Measurements from ENCODE around the gene TIAM2. TPM values are rescaled to one million over a fixed set of nuclear protein-coding genes. Genes with fewer than 3 reads are reported as not detected.

TIAM2 gene
- total RNA-seq, 6 donors from 2014 or later, result 5.6 to 25.1 (median 7.7) TPM

- no peaks in the 10 kb centered on the region for H3K27me3 ChIP-seq
- no peaks in the 10 kb centered on the region for H3K4me1 ChIP-seq
- no peak overlapping the region for H3K4me3 ChIP-seq
- ATAC-seq (ENCODE audit: low FRiP score in 2 of 2), result no peak
- H3K27ac ChIP-seq, result no peak overlapping the region
- no peaks in the 10 kb centered on the region for H3K9me3 ChIP-seq
- DNase-seq, result no peak
- H3K36me3 ChIP-seq, result no peaks in the 10 kb centered on the region
- no peak for TF ChIP-seq CTCF (IDR thresholded peaks at IDR 0.05)
- no peak for TF ChIP-seq EP300 (IDR thresholded peaks at IDR 0.05)
- TF ChIP-seq POLR2AphosphoS5 (IDR thresholded peaks at IDR 0.05), result no peak
- TF ChIP-seq POLR2A (IDR thresholded peaks at IDR 0.05), result no peak
- WGBS, 2 donors, result 89 to 96% methylated on average over 4 of the region's 4 CpGs
Measured at GRCh38 chr6:155089746-155090145, 94.6 kb downstream of the TIAM2 start.

GRCh38 chr6:155090166-155090565 is 95.1 kb downstream of the TIAM2 start:
- no peaks in the 10 kb centered on the region for H3K36me3 ChIP-seq
- no peaks in the 10 kb centered on the region for H3K27me3 ChIP-seq
- no peak for DNase-seq
- no peaks in the 10 kb centered on the region for H3K4me1 ChIP-seq
- H3K27ac ChIP-seq, result no peak overlapping the region
- ATAC-seq (ENCODE audit: low FRiP score in 2 of 2), result no peak
- no peaks in the 10 kb centered on the region for H3K9me3 ChIP-seq
- TF ChIP-seq EP300 (IDR thresholded peaks at IDR 0.05), result no peak
- TF ChIP-seq POLR2AphosphoS5 (IDR thresholded peaks at IDR 0.05), result no peak
- no peak for TF ChIP-seq CTCF (IDR thresholded peaks at IDR 0.05)
- no peak for TF ChIP-seq POLR2A (IDR thresholded peaks at IDR 0.05)
- H3K4me3 ChIP-seq, result no peak overlapping the region
- 40 to 64% methylated on average over 1 of the region's 1 CpG for WGBS, 2 donors

- H3K36me3 ChIP-seq, result no peaks in the 10 kb centered on the region
- no peaks in the 10 kb centered on the region for H3K9me3 ChIP-seq
- ATAC-seq (ENCODE audit: low FRiP score in 2 of 2) (no peak), DNase-seq (no peak)
- H3K4me3 ChIP-seq, result no peak overlapping the region
- TF ChIP-seq POLR2AphosphoS5 (IDR thresholded peaks at IDR 0.05), result no peak
- no peak for TF ChIP-seq POLR2A (IDR thresholded peaks at IDR 0.05)
- TF ChIP-seq CTCF (IDR thresholded peaks at IDR 0.05), result no peak
- TF ChIP-seq EP300 (IDR thresholded peaks at IDR 0.05), result no peak
- no peaks in the 10 kb centered on the region for H3K4me1 ChIP-seq
- H3K27ac ChIP-seq, result no peak overlapping the region
- H3K27me3 ChIP-seq, result no peaks in the 10 kb centered on the region
- WGBS, 2 donors, result 94 to 95% methylated on average over 8 to 10 of the region's 10 CpGs
Measured at GRCh38 chr6:155091756-155092155, 96.6 kb downstream of the TIAM2 start.

DNA sequence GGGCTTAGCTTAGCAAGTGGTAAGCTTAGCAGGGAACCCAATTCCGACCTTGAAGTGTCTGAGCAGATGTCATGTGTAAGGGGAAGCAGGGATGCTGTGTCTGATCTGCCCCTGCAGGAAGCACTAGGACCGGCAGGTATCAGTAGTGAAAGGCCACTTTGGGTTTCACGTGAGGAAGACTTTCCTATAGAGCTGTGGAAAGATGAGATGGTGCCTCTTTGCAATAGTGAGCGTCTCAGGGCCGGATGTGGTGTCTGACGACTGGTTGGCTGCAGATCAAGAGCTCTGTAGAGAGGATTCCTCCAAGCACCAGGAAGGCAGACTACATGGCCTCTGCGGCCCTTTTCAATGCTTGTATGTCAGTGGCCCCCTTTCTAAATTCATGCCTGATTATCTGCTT is 98.3 kb downstream of the TIAM2 start:
- no peak for DNase-seq
- TF ChIP-seq EP300 (IDR thresholded peaks at IDR 0.05) (no peak), POLR2AphosphoS5 (IDR thresholded peaks at IDR 0.05) (no peak), CTCF (IDR thresholded peaks at IDR 0.05) (no peak), POLR2A (IDR thresholded peaks at IDR 0.05) (no peak)
- no peaks in the 10 kb centered on the region for H3K4me1 ChIP-seq
- 69 to 75% methylated on average over 7 of the region's 7 CpGs for WGBS, 2 donors
- ATAC-seq (ENCODE audit: low FRiP score in 2 of 2), result no peak
- H3K27ac ChIP-seq, result no peak overlapping the region
- no peaks in the 10 kb centered on the region for H3K36me3 ChIP-seq
- H3K9me3 ChIP-seq, result no peaks in the 10 kb centered on the region
- H3K4me3 ChIP-seq, result no peak overlapping the region
- H3K27me3 ChIP-seq, result no peaks in the 10 kb centered on the region

DNA sequence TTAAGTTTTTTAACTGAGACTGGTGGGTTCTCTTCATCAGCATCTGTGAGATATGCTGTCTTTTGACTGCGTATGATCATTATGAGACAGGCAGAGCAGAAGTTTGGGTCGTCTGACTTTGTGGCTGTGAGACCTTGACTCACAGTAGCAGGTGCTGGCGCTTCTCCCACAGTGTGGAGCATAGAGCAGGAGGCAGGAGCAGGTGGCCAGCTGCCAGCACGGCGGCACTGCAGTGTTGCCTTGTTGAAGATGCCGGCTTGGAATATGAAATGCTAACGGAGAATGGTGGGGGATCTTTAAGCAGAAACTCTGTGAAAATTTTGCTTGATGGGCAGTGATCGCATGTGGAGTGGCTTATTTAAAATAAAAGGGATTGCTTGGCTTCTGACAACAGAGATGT is 105.0 kb downstream of the TIAM2 start:
- 73 to 75% methylated on average over 8 of the region's 8 CpGs for WGBS, 2 donors
- Histone ChIP-seq H3K36me3 (no peaks in the 10 kb centered on the region), H3K27ac (no peak overlapping the region), H3K4me1 (no peaks in the 10 kb centered on the region), H3K4me3 (no peak overlapping the region), H3K9me3 (no peaks in the 10 kb centered on the region), H3K27me3 (no peaks in the 10 kb centered on the region)
- ATAC-seq (ENCODE audit: low FRiP score in 2 of 2) (no peak), DNase-seq (peak in 1 of 2 donors; percentile 45)
- TF ChIP-seq EP300 (IDR thresholded peaks at IDR 0.05) (no peak), POLR2AphosphoS5 (IDR thresholded peaks at IDR 0.05) (no peak), POLR2A (IDR thresholded peaks at IDR 0.05) (no peak), CTCF (IDR thresholded peaks at IDR 0.05) (no peak)

All from upper lobe of left lung (tissue), 6 donors.